Measurements from ENCODE around the gene SHROOM3. TPM values are rescaled to one million over a fixed set of nuclear protein-coding genes. Genes with fewer than 3 reads are reported as not detected.

SHROOM3 gene
- total RNA-seq = 62.0 TPM
- long read RNA-seq, partial matches to known transcripts = 38 of 73 reads
- long read RNA-seq, other reads (novel, unspliced or antisense) = 35 of 73 reads

- H3K4me1 ChIP-seq = no peaks in the 10 kb centered on the region
- TF ChIP-seq, protein P1, sequence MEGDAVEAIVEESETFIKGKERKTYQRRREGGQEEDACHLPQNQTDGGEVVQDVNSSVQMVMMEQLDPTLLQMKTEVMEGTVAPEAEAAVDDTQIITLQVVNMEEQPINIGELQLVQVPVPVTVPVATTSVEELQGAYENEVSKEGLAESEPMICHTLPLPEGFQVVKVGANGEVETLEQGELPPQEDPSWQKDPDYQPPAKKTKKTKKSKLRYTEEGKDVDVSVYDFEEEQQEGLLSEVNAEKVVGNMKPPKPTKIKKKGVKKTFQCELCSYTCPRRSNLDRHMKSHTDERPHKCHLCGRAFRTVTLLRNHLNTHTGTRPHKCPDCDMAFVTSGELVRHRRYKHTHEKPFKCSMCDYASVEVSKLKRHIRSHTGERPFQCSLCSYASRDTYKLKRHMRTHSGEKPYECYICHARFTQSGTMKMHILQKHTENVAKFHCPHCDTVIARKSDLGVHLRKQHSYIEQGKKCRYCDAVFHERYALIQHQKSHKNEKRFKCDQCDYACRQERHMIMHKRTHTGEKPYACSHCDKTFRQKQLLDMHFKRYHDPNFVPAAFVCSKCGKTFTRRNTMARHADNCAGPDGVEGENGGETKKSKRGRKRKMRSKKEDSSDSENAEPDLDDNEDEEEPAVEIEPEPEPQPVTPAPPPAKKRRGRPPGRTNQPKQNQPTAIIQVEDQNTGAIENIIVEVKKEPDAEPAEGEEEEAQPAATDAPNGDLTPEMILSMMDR (IDR thresholded peaks at IDR 0.05) = no peak
- no peak for DNase-seq
- peak within 1 kb of the TSS; percentile 2 for H3K27ac ChIP-seq
- H3K36me3 ChIP-seq = no peaks in the 10 kb centered on the region
- peak within 1 kb of the TSS; percentile 30 for H3K4me3 ChIP-seq
- no peaks in the 10 kb centered on the region for H3K27me3 ChIP-seq (ENCODE audit: low read depth)
- intact Hi-C loops (cut with DNase I) = loop anchor here (10.0 kb wide), 1 partner anchor 70 kb away; no protein-coding TSS in a partner anchor
- H3K9me3 ChIP-seq = no peaks in the 10 kb centered on the region
- peak; percentile 29 to 79 for ATAC-seq
Observed at GRCh38 chr4:76434901-76435527, at the start of gene SHROOM3. SHROOM3 (plus strand) TSS chr4:76435229; CDS start chr4:76436053, 824 bp downstream.

GRCh38 chr4:76385974-76386373 lies 49.1 kb upstream of the SHROOM3 start:
- Histone ChIP-seq H3K4me1 (no peaks in the 10 kb centered on the region), H3K27me3 (ENCODE audit: low read depth) (no peaks in the 10 kb centered on the region), H3K4me3 (no peak overlapping the region), H3K27ac (no peak overlapping the region), H3K36me3 (no peaks in the 10 kb centered on the region), H3K9me3 (no peaks in the 10 kb centered on the region)
- ATAC-seq = no peak
- no peak for DNase-seq
- TF ChIP-seq, protein P1 (IDR thresholded peaks at IDR 0.05) = no peak
- intact Hi-C loops (cut with DNase I) = no loop called here

DNA sequence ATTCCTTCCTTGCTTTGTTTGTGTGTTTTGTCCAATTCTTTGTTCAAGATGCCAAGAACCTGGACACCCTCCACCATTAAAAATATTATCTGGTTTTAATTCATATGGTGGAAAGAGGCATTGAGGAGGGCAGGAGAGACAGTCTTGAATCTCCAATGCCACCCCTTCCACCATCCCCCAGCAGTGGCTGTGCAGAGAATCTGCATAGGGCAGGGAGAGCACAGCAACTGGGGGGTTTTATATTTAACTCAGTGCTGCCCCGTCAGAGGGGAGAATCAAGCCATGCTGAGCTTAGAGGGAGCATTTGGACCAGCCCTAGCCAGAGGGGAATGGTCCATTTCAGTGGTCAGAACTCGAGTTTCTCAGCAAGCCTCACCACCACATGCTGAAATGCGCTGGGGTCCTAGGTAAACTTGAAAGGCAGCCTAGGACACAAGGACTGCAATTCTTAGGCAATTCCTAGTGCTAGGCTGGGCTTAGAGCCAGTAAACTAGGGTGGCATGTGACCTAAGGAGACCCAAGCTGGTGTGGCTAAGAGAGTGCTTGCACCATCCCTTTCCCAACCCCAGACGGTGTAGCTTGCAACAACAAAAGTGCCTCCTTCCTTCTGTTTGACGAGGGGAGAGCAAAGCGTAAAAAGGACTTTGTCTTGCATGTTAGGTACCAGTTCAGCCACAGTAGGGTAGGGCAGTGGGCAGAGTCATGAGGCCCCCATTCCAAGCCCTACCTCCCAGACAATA lies 48.3 kb upstream of the SHROOM3 start:
- Histone ChIP-seq H3K4me3 (no peak overlapping the region), H3K27ac (no peak overlapping the region), H3K36me3 (no peaks in the 10 kb centered on the region), H3K27me3 (ENCODE audit: low read depth) (no peaks in the 10 kb centered on the region), H3K4me1 (no peaks in the 10 kb centered on the region), H3K9me3 (no peaks in the 10 kb centered on the region)
- ATAC-seq = peak; percentile 83
- TF ChIP-seq, protein P1 (IDR thresholded peaks at IDR 0.05) = no peak
- intact Hi-C loops (cut with DNase I) = no loop called here
- no peak for DNase-seq

DNA sequence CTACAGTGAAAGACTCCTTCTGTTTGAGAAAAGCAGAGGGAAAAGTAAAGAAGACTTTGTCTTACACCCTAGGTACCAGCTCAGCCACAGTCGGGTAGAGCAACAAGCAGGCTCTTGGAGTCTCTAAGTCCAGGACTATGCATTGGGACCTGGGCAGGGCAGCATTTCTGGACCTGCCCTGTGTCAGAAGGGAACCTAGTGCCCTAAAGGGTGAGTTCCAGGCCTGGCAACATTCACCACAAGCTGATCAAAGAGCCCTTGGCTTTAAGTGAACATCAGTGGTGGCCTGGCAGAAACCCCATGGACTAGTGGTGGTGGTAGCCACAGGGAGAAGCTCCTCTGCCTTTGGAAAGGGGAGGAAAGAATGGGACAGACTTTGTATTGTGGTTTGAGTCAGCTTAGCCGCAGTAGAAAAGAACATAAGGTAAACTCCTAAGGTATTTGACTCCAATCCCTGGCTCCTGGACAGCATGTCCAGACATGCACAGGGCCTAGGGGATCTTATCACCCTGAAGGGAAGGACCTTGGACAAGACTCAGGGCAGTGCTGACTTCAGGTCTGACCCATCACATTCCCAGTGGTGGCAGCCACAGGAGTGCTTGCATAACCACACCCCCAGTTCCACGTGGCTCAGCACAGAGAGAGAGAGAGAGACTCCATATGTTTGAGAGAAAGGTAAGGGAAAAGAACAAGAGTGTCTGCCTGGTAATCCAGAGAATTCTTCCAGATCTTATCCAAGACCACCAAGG lies 46.7 kb upstream of the SHROOM3 start:
- DNase-seq (no peak), ATAC-seq (no peak)
- intact Hi-C loops (cut with DNase I) = no loop called here
- Histone ChIP-seq H3K27me3 (ENCODE audit: low read depth) (no peaks in the 10 kb centered on the region), H3K36me3 (no peaks in the 10 kb centered on the region), H3K4me3 (no peak overlapping the region), H3K4me1 (no peaks in the 10 kb centered on the region), H3K9me3 (no peaks in the 10 kb centered on the region), H3K27ac (no peak overlapping the region)
- TF ChIP-seq, protein P1 (IDR thresholded peaks at IDR 0.05) = no peak

DNA sequence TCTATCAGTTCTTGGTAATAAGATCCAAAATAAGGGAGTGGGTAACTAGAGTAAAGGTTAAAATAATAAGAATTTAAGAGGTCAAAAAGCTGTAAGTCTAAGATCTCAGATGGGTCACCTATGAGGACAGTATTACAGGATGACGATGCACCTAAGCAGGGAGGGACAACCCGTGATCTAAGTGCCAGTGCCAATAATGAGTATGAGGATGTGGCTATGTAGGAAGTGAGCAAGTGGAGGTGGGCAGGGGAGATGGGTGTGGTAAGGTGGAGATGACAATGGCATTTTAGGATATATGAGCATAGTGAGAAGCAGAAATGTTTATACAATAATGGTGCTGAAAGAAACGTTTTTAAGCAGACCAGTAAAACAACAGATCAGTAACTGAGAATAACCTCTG lies 33.4 kb upstream of the SHROOM3 start:
- Histone ChIP-seq H3K4me1 (no peaks in the 10 kb centered on the region), H3K36me3 (no peaks in the 10 kb centered on the region), H3K4me3 (no peak overlapping the region), H3K9me3 (no peaks in the 10 kb centered on the region), H3K27ac (no peak overlapping the region), H3K27me3 (ENCODE audit: low read depth) (no peaks in the 10 kb centered on the region)
- no peak for DNase-seq
- intact Hi-C loops (cut with DNase I) = no loop called here
- no peak for ATAC-seq
- TF ChIP-seq, protein P1 (IDR thresholded peaks at IDR 0.05) = no peak
